H9 (cell line): ENCODE measurements around the gene MTMR1. TPM values are rescaled to one million over a fixed set of nuclear protein-coding genes. Genes with fewer than 3 reads are reported as not detected.

Experiments used
- DNase-seq: peaks from one replicate; pipeline ENCODE4 v3.0.0-alpha.2; 2017
- H2AFZ ChIP-seq: one replicate; pipeline ENCODE4 v1.6.1; 2013; ENCODE audit warnings: mild to moderate bottlenecking, low read length, control low read depth, moderate library complexity
- H2AK5ac ChIP-seq: 2 replicates; pipeline ENCODE4 v1.6.1; 2013; ENCODE audit warnings: low read length, control low read depth, mixed read lengths; ENCODE audit not compliant: insufficient read length
- H2BK120ac ChIP-seq: one replicate; pipeline ENCODE4 v1.6.1; 2013; ENCODE audit warnings: low read depth, mild to moderate bottlenecking, low read length, control low read depth, inconsistent platforms; ENCODE audit not compliant: poor library complexity, severe bottlenecking
- H2BK12ac ChIP-seq: 2 replicates; pipeline ENCODE4 v1.6.1; 2013; ENCODE audit warnings: low read length, control low read depth, mixed read lengths, low read depth; ENCODE audit not compliant: insufficient read length
- H2BK15ac ChIP-seq: 2 replicates; pipeline ENCODE4 v1.6.1; 2013; ENCODE audit warnings: low read depth, low read length, control low read depth
- H2BK20ac ChIP-seq: one replicate; pipeline ENCODE4 v1.6.1; 2013; ENCODE audit warnings: low read depth, mild to moderate bottlenecking, low read length, control low read depth, inconsistent platforms; ENCODE audit not compliant: poor library complexity, severe bottlenecking
- H2BK5ac ChIP-seq: 2 replicates; pipeline ENCODE4 v1.6.1; 2013; ENCODE audit warnings: low read length, control low read depth, mixed read lengths; ENCODE audit not compliant: insufficient read length
- H3K14ac ChIP-seq: 2 replicates; pipeline ENCODE4 v1.6.1; 2013; ENCODE audit warnings: low read length, control low read depth; ENCODE audit not compliant: insufficient read depth
- H3K18ac ChIP-seq: 2 replicates; pipeline ENCODE4 v1.6.1; 2013; ENCODE audit warnings: low read depth, mild to moderate bottlenecking, mixed read lengths, low read length, control low read depth; ENCODE audit not compliant: insufficient read length
- H3K23ac ChIP-seq: 2 replicates; pipeline ENCODE4 v1.6.1; 2013; ENCODE audit warnings: low read length, control low read depth, mixed read lengths, low read depth; ENCODE audit not compliant: insufficient read length
- H3K23me2 ChIP-seq: 2 replicates; pipeline ENCODE4 v1.6.1; 2013; ENCODE audit warnings: low read depth, mild to moderate bottlenecking, mixed read lengths, low read length, control low read depth; ENCODE audit not compliant: insufficient read length, poor library complexity, severe bottlenecking
- H3K27ac ChIP-seq: 2 replicates; pipeline ENCODE4 v1.5.1; 2013; ENCODE audit warnings: low read length, control low read depth, mixed read lengths, low read depth; ENCODE audit not compliant: insufficient read length
- H3K27me3 ChIP-seq: 2 replicates; pipeline ENCODE4 v1.6.1; 2013; ENCODE audit warnings: low read length, control low read depth, inconsistent platforms; ENCODE audit not compliant: insufficient read depth
- H3K4ac ChIP-seq: 2 replicates; pipeline ENCODE4 v1.6.1; 2013; ENCODE audit warnings: low read depth, mild to moderate bottlenecking, control low read depth, inconsistent platforms, low read length, moderate library complexity
- H3K4me1 ChIP-seq: 2 replicates; pipeline ENCODE4 v1.6.1; 2013; ENCODE audit warnings: low read length, control low read depth, inconsistent platforms; ENCODE audit not compliant: insufficient read depth
- H3K4me2 ChIP-seq: 2 replicates; pipeline ENCODE4 v1.6.1; 2013; ENCODE audit warnings: low read length, control low read depth, mixed read lengths; ENCODE audit not compliant: insufficient read length, insufficient read depth
- H3K56ac ChIP-seq: 2 replicates; pipeline ENCODE4 v1.6.1; 2013; ENCODE audit warnings: low read depth, mild to moderate bottlenecking, mixed read lengths, low read length, control low read depth; ENCODE audit not compliant: insufficient read length
- H3K79me1 ChIP-seq: 2 replicates; pipeline ENCODE4 v1.6.1; 2013; ENCODE audit warnings: low read depth, mild to moderate bottlenecking, moderate library complexity, low read length, control low read depth, inconsistent platforms; ENCODE audit not compliant: insufficient read depth, poor library complexity, severe bottlenecking
- H3K79me2 ChIP-seq: 2 replicates; pipeline ENCODE4 v1.6.1; 2013; ENCODE audit warnings: low read length, control low read depth, inconsistent platforms; ENCODE audit not compliant: insufficient read depth
- H3K9ac ChIP-seq: 2 replicates; pipeline ENCODE4 v1.6.1; 2013; ENCODE audit warnings: low read length, control low read depth, mixed read lengths; ENCODE audit not compliant: insufficient read length; ENCODE audit errors: extremely low read depth
- H3K9me3 ChIP-seq: one replicate; pipeline ENCODE4 v1.6.1; 2013; ENCODE audit warnings: low read depth, low read length, inconsistent platforms; ENCODE audit not compliant: control insufficient read depth
- H3T11ph ChIP-seq: one replicate; pipeline ENCODE4 v1.6.1; 2013; ENCODE audit warnings: mild to moderate bottlenecking, low read length, control low read depth, inconsistent platforms
- H4K20me1 ChIP-seq: one replicate; pipeline ENCODE4 v1.6.1; 2013; ENCODE audit not compliant: control insufficient read depth, insufficient read length, insufficient read depth
- H4K5ac ChIP-seq: 2 replicates; pipeline ENCODE4 v1.6.1; 2013; ENCODE audit warnings: low read depth, mild to moderate bottlenecking, mixed read lengths, low read length, control low read depth; ENCODE audit not compliant: insufficient read length
- H4K8ac ChIP-seq: replicated peaks from 2 replicates; pipeline ENCODE4 v1.6.1; 2013; ENCODE audit warnings: low read length, control low read depth, mixed read lengths, low read depth; ENCODE audit not compliant: insufficient read length
- H4K91ac ChIP-seq: 2 replicates; pipeline ENCODE4 v1.6.1; 2013; ENCODE audit warnings: low read depth, mild to moderate bottlenecking, moderate library complexity, mixed read lengths, low read length, control low read depth; ENCODE audit not compliant: insufficient read length
- H3K27ac Mint-ChIP-seq, 3 experiments: 2 replicates in 2 of 3; 3 replicates in 1 of 3; pipeline ENCODE4 v1.8.0; 2020 to 2021; ENCODE audit warnings: mixed read lengths in 3 of 3, mild to moderate bottlenecking in 1 of 3, moderate library complexity in 1 of 3
- H3K27me3 Mint-ChIP-seq: 2 replicates; pipeline ENCODE4 v1.8.0; 2021; ENCODE audit warnings: low read depth, mild to moderate bottlenecking, moderate library complexity, mixed read lengths
- H3K36me3 Mint-ChIP-seq, 3 experiments: 2 replicates in 2 of 3; 3 replicates in 1 of 3; pipeline ENCODE4 v1.8.0; 2020 to 2021; ENCODE audit warnings: low read depth in 3 of 3, mixed read lengths in 3 of 3; ENCODE audit not compliant: insufficient read depth in 1 of 3
- H3K4me1 Mint-ChIP-seq, 2 experiments: 2 replicates each; pipeline ENCODE4 v1.8.0; 2020; ENCODE audit warnings: mixed read lengths in 2 of 2
- H3K4me3 Mint-ChIP-seq, 2 experiments: 2 replicates in 1 of 2; 3 replicates in 1 of 2; pipeline ENCODE4 v1.8.0; 2020 to 2021; ENCODE audit warnings: mild to moderate bottlenecking in 2 of 2, mixed read lengths in 2 of 2, moderate library complexity in 1 of 2
- H3K9me3 Mint-ChIP-seq, 2 experiments: 2 replicates in 1 of 2; 3 replicates in 1 of 2; pipeline ENCODE4 v1.8.0; 2020; ENCODE audit warnings: mild to moderate bottlenecking in 2 of 2, mixed read lengths in 2 of 2, moderate library complexity in 1 of 2
- CTCF ChIP-seq: fragments of 200-600 bp; sonication (generic); conservative IDR thresholded peaks from 3 replicates; pipeline ENCODE4 v1.8.0; 2021; ENCODE audit warnings: antibody characterized with exemption, mild to moderate bottlenecking
- WGBS: extraction: QIAGEN DNeasy Blood & Tissue Kit; methylation state at CpG from one replicate; pipeline ENCODE4 v1.1.7; 2013; ENCODE audit warnings: missing lambda C conversion rate, low lambda C conversion rate, mixed read lengths; ENCODE audit not compliant: insufficient read length; ENCODE audit errors: extremely low coverage; 5-methylcytosine and 5-hydroxymethylcytosine counted together
- total RNA-seq: library from RNA; stranded (reverse); gene quantifications from 2 replicates; pipeline ENCODE4 v1.2.1, GENCODE V29; 2021

Gene MTMR1
- total RNA-seq, 1 experiment from 2014 or later: 25.2 TPM

- H3K14ac ChIP-seq: no peak overlapping the region
- no peak overlapping the region for H2BK5ac ChIP-seq
- Mint-ChIP-seq H3K36me3 (peaks cover 0 to 10% (median 1%) of the 10 kb centered on the region in 3 experiments; a peak in 3 of 7 replicates), H3K27me3 (no peaks in the 10 kb centered on the region), H3K4me3 (no peak overlapping the region), H3K9me3 (peaks cover 44 to 45% of the 10 kb centered on the region in 2 experiments), H3K4me1 (no peaks in the 10 kb centered on the region), H3K27ac (no peak overlapping the region)
- no peak overlapping the region for H4K8ac ChIP-seq
- no peak overlapping the region for H3K4ac ChIP-seq
- H4K91ac ChIP-seq: no peak overlapping the region
- DNase-seq: no peak
- H4K20me1 ChIP-seq: no peaks in the 10 kb centered on the region
- no peak overlapping the region for H3T11ph ChIP-seq
- no peak overlapping the region for H3K23ac ChIP-seq
- H2AK5ac ChIP-seq: no peak overlapping the region
- H3K79me1 ChIP-seq: no peaks in the 10 kb centered on the region
- no peak for TF ChIP-seq CTCF
- H3K18ac ChIP-seq: no peak overlapping the region
- H3K4me1 ChIP-seq: no peaks in the 10 kb centered on the region
- H3K9ac ChIP-seq: no peak overlapping the region
- no peak overlapping the region for H2BK12ac ChIP-seq
- no peak overlapping the region for H3K27ac ChIP-seq
- no peak overlapping the region for H2BK20ac ChIP-seq
- no peak overlapping the region for H3K4me2 ChIP-seq
- no peak overlapping the region for H3K56ac ChIP-seq
- H2BK15ac ChIP-seq: no peak overlapping the region
- H2BK120ac ChIP-seq: no peak overlapping the region
- no peak overlapping the region for H2AFZ ChIP-seq
- H4K5ac ChIP-seq: no peak overlapping the region
- H3K23me2 ChIP-seq: no peaks in the 10 kb centered on the region
- H3K27me3 ChIP-seq: no peaks in the 10 kb centered on the region
- WGBS: no CpG with 5 or more reads among the region's 4 CpGs
- no peaks in the 10 kb centered on the region for H3K79me2 ChIP-seq
- no peaks in the 10 kb centered on the region for H3K9me3 ChIP-seq
Observed at GRCh38 chrX:150644422-150644821, 48.8 kb upstream of the MTMR1 start.
